Gastrocnemius medialis (tissue), 4 donors: ENCODE measurements around the gene MS4A14. TPM values are rescaled to one million over a fixed set of nuclear protein-coding genes. Genes with fewer than 3 reads are reported as not detected.

Experiments used
- ATAC-seq, 2 donors: fragments of 150-250 bp; one replicate each; pipeline ENCODE4 v1.9.1; 2016
- DNase-seq, 2 donors: peaks; one replicate each; pipeline ENCODE4 v3.0.0-alpha.2; 2019
- H3K27ac ChIP-seq, 4 donors: fragments of 200-600 bp; sonication (generic); 1 replicate in 1 of 4; 2 replicates in 3 of 4; pipeline ENCODE4 v1.5.1; 2016 to 2018; ENCODE audit warnings: mild to moderate bottlenecking in 2 of 4, moderate library complexity in 1 of 4
- H3K27me3 ChIP-seq, 3 donors: fragments of 200-600 bp; sonication (generic) in 2 of 3; 1 replicate in 1 of 3; 2 replicates in 2 of 3; pipeline versions ENCODE4 v1.5.1 to v1.6.0; 2016 to 2019; ENCODE audit warnings: mild to moderate bottlenecking in 1 of 3, moderate library complexity in 1 of 3
- H3K36me3 ChIP-seq, 2 donors: fragments of 200-600 bp; sonication (generic) in 1 of 2; one replicate each; pipeline ENCODE4 v1.5.1; 2017 to 2018
- H3K4me1 ChIP-seq, 2 donors: fragments of 200-600 bp; sonication (generic) in 1 of 2; one replicate each; pipeline ENCODE4 v1.5.1; 2016 to 2017; ENCODE audit warnings: mild to moderate bottlenecking in 2 of 2
- H3K4me3 ChIP-seq, 4 donors: fragments of 200-600 bp; sonication (generic) in 3 of 4; 1 replicate in 1 of 4; 2 replicates in 3 of 4; pipeline ENCODE4 v1.5.1; 2016 to 2019; ENCODE audit warnings: mild to moderate bottlenecking in 2 of 4
- H3K9me3 ChIP-seq, 3 donors: fragments of 200-600 bp; sonication (generic) in 2 of 3; 1 replicate in 1 of 3; 2 replicates in 2 of 3; pipeline ENCODE4 v1.5.1; 2016 to 2019
- POLR2A ChIP-seq, 2 donors: fragments of 450-650 bp; IDR thresholded peaks; one replicate each; pipeline ENCODE4 v1.6.1; 2017; ENCODE audit warnings: antibody characterized with exemption in 2 of 2, mild to moderate bottlenecking in 2 of 2, moderate library complexity in 2 of 2
- in situ Hi-C, 4 donors: fragments of 200-750 bp; cut with MboI; loops; one replicate each; pipeline versions ENCODE4 v1.15.0 to v1.8.0; 2017; ENCODE audit warnings: low sequenced_read_pairs in 4 of 4
- intact Hi-C: fragments of 100-400 bp; cut with DNase I; formaldehyde crosslinking; loops from one replicate; pipeline ENCODE4 v1.15.1; 2023; ENCODE audit warnings: low total_unique reads
- total RNA-seq, 4 donors: library from RNA; depleted of rRNA; stranded (reverse); fragments of >200 nt; gene quantifications; one replicate each; pipeline versions ENCODE4 v1.1.0 to v1.2.3, GENCODE V29; 2016
- TF ChIP-seq, protein P1 (sequence below), 5 experiments: fragments of 450-650 bp in 3 of 5; fragments of 200-600 bp in 2 of 5; sonication (generic) in 2 of 5; IDR thresholded peaks in 4 of 5; conservative IDR thresholded peaks in 1 of 5; 1 replicate in 4 of 5; 2 replicates in 1 of 5; pipeline ENCODE4 v1.5.1; 2016 to 2019; ENCODE audit warnings: antibody characterized with exemption in 5 of 5, mild to moderate bottlenecking in 3 of 5, moderate library complexity in 3 of 5

Gene MS4A14
- total RNA-seq, 4 donors from 2014 or later: 0.10 to 0.56 (median 0.27) TPM

GRCh38 chr11:60457576-60457975, 61.3 kb downstream of the MS4A14 start:
- H3K27me3 ChIP-seq: no peaks in the 10 kb centered on the region
- no peak overlapping the region for H3K27ac ChIP-seq
- no peaks in the 10 kb centered on the region for H3K36me3 ChIP-seq
- ATAC-seq (no peak), DNase-seq (no peak)
- no peaks in the 10 kb centered on the region for H3K9me3 ChIP-seq
- intact Hi-C loops: no loop called here
- H3K4me3 ChIP-seq: no peak overlapping the region
- in situ Hi-C loops: no loop called here
- no peak for TF ChIP-seq POLR2A (IDR thresholded peaks at IDR 0.05)
- TF ChIP-seq, protein P1, sequence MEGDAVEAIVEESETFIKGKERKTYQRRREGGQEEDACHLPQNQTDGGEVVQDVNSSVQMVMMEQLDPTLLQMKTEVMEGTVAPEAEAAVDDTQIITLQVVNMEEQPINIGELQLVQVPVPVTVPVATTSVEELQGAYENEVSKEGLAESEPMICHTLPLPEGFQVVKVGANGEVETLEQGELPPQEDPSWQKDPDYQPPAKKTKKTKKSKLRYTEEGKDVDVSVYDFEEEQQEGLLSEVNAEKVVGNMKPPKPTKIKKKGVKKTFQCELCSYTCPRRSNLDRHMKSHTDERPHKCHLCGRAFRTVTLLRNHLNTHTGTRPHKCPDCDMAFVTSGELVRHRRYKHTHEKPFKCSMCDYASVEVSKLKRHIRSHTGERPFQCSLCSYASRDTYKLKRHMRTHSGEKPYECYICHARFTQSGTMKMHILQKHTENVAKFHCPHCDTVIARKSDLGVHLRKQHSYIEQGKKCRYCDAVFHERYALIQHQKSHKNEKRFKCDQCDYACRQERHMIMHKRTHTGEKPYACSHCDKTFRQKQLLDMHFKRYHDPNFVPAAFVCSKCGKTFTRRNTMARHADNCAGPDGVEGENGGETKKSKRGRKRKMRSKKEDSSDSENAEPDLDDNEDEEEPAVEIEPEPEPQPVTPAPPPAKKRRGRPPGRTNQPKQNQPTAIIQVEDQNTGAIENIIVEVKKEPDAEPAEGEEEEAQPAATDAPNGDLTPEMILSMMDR (IDR thresholded peaks at IDR 0.05 in 4 of 5, conservative IDR thresholded peaks at IDR 0.05 in 1 of 5): no peak
- no peaks in the 10 kb centered on the region for H3K4me1 ChIP-seq

DNA sequence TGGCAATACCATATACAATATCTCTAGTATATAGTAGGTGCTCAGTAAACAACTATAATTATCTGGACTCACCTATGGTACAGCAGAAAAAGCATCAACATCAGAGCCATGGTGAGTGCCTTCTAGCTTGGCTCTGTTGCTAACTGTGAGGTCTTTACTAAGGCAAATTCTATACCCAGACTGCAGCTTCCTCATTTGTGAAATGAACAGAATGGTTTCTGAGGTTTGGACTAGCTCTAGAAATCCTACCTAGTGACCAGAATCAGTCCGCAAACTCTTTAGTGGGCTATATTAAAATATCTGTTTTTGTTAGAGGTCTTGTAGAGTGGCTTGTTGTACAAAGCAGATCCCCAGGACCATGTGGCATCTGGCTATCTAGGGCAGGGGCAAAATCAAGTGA, 63.1 kb downstream of the MS4A14 start:
- no peaks in the 10 kb centered on the region for H3K9me3 ChIP-seq
- no peaks in the 10 kb centered on the region for H3K27me3 ChIP-seq
- H3K36me3 ChIP-seq: no peaks in the 10 kb centered on the region
- no peak overlapping the region for H3K4me3 ChIP-seq
- H3K4me1 ChIP-seq: no peaks in the 10 kb centered on the region
- no peak for DNase-seq
- no peak overlapping the region for H3K27ac ChIP-seq
- intact Hi-C loops: no loop called here
- ATAC-seq: no peak
- in situ Hi-C loops: no loop called here
- no peak for TF ChIP-seq POLR2A (IDR thresholded peaks at IDR 0.05)
- TF ChIP-seq, protein P1 (IDR thresholded peaks at IDR 0.05 in 4 of 5, conservative IDR thresholded peaks at IDR 0.05 in 1 of 5): no peak

Other genes starting within 250 kb of the MS4A14 start
- 10 to 100 TPM in 3 of 4 donors, 1 to 10 TPM in 1; 4.6 to 26.6 (median 18.8) TPM for gene MS4A6A, start 213.4 kb upstream of the MS4A14 start, total RNA-seq
- gene MS4A4E, start 153.3 kb upstream of the MS4A14 start, total RNA-seq: 1 to 10 TPM in 1 of 4 donors, not detected in 3; 2.8 TPM
- 10 to 100 TPM in 1 of 4 donors, 1 to 10 TPM in 3; 5.8 to 15.6 (median 8.4) TPM for gene MS4A4A, start 115.8 kb upstream of the MS4A14 start, total RNA-seq
- gene MS4A6E, start 69.2 kb upstream of the MS4A14 start, total RNA-seq: not detected
- gene MS4A7, start 17.9 kb upstream of the MS4A14 start, total RNA-seq: 1 to 10 TPM; 2.5 to 8.9 (median 7.4) TPM
- gene MS4A5, start 33.1 kb downstream of the MS4A14 start, total RNA-seq: not detected
- gene MS4A1, start 59.4 kb downstream of the MS4A14 start, total RNA-seq: under 1 TPM in 1 of 4 donors, not detected in 3; 0.10 TPM
- under 1 TPM in 1 of 4 donors, not detected in 3; 0.75 TPM for gene MS4A12, start 96.3 kb downstream of the MS4A14 start, total RNA-seq
- not detected for gene MS4A13, start 118.9 kb downstream of the MS4A14 start, total RNA-seq